Measurements from ENCODE around the gene ZC3H18.

The ZC3H18 gene

GRCh38 chr16:88645941-88646340 lies 75.7 kb downstream of the ZC3H18 start:
- DNase-seq (ENCODE audit: low read depth), result no peak
- TF ChIP-seq, protein P1, sequence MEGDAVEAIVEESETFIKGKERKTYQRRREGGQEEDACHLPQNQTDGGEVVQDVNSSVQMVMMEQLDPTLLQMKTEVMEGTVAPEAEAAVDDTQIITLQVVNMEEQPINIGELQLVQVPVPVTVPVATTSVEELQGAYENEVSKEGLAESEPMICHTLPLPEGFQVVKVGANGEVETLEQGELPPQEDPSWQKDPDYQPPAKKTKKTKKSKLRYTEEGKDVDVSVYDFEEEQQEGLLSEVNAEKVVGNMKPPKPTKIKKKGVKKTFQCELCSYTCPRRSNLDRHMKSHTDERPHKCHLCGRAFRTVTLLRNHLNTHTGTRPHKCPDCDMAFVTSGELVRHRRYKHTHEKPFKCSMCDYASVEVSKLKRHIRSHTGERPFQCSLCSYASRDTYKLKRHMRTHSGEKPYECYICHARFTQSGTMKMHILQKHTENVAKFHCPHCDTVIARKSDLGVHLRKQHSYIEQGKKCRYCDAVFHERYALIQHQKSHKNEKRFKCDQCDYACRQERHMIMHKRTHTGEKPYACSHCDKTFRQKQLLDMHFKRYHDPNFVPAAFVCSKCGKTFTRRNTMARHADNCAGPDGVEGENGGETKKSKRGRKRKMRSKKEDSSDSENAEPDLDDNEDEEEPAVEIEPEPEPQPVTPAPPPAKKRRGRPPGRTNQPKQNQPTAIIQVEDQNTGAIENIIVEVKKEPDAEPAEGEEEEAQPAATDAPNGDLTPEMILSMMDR (IDR thresholded peaks at IDR 0.05; ENCODE audit: insufficient read depth, low read depth, low read length, missing control alignments), result no peak

DNA sequence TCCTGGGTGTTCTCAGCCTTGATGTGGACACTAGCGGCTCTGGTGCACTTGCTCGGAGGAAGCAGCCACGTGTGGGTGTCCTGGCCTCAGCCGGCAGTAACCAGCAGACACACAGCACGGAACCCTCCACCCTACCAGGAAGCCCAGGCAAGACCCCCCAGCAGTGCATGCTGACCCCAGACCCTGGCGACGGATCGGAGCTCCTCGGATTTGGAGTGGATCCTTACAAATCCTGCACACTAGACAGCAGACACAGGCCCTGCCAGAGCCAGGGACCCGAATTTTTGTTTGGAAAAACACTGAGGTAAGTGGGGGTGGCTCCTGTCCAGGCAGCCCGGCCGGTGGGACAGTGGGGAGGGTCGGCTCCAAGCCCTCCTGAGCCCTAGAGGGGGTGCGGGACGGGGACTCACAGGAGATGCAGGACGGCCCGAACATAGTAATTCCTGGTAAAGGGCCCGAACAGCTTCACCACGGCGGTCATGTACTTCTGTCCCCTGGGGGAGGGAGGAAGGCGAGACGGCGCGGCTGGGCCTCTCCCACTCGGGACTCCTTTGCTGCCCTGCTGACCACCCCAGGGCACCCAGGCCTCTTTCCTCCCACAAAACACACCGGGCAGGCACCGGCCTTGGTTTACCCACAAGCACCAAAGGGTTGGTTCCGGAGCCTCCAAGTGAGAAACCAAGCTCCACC lies 76.3 kb downstream of the ZC3H18 start:
- TF ChIP-seq, protein P1 (IDR thresholded peaks at IDR 0.05; ENCODE audit: insufficient read depth, low read depth, low read length, missing control alignments), result no peak
- no peak for DNase-seq (ENCODE audit: low read depth)
- no peak overlapping the region for H3K4me3 ChIP-seq (ENCODE audit: low read length)

More at GRCh38 chr16:88645941-88646340, 75.7 kb downstream of the ZC3H18 start:
- H3K4me3 ChIP-seq (ENCODE audit: low read length), result no peak overlapping the region

GRCh38 chr16:88647178-88648070 lies 77.2 kb downstream of the ZC3H18 start:
- H3K4me3 ChIP-seq (ENCODE audit: low read length), result no peak overlapping the region
- TF ChIP-seq, protein P1 (IDR thresholded peaks at IDR 0.05; ENCODE audit: insufficient read depth, low read depth, low read length, missing control alignments), result no peak
- DNase-seq (ENCODE audit: low read depth), result no peak

DNA sequence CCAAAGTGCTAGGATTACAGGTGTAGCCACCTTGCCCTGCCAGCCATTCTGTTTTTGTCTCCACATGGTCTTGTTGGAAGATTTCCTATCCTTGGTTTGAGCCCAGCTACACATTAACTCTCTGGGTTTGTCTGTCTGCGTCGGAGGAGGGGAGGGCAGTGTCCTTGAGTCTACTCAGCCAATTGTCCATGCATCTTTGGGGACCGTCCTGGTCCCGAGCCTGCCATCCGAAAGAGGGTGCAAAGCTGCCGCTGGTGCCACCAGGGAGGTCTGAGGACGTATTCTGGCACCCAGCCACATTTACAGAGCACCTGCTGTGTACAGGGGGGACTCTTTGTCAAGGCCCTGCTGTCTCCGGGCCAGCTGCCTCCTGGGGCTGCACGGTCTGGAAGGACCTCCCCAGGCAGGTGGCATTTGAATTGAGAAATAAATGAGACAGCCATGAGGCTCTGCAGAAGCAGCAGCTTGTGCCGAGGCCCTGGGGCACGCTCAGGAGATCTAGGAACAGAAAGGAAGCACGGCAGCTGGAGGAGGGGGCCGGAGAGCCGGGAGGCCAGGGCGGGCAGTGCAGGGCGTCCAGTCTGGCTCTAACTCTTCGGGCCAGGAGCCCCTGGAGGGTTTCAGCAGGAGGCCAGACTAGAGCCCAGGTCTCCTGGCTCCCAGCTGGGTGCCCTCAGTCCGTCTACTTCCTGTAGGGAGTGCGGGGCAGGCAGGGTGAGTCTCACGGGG lies 79.2 kb downstream of the ZC3H18 start:
- TF ChIP-seq, protein P1 (IDR thresholded peaks at IDR 0.05; ENCODE audit: insufficient read depth, low read depth, low read length, missing control alignments), result no peak
- H3K4me3 ChIP-seq (ENCODE audit: low read length), result no peak overlapping the region
- DNase-seq (ENCODE audit: low read depth), result no peak

GRCh38 chr16:88649924-88650748 lies 79.9 kb downstream of the ZC3H18 start:
- peak overlapping the region; percentile 55 for H3K4me3 ChIP-seq (ENCODE audit: low read length)
- peak; percentile 23 for DNase-seq (ENCODE audit: low read depth)
- TF ChIP-seq, protein P1 (IDR thresholded peaks at IDR 0.05; ENCODE audit: insufficient read depth, low read depth, low read length, missing control alignments), result no peak

- H3K4me3 ChIP-seq (ENCODE audit: low read length), result peak within 1 kb of the TSS; percentile 55
- TF ChIP-seq, protein P1 (IDR thresholded peaks at IDR 0.05; ENCODE audit: insufficient read depth, low read depth, low read length, missing control alignments), result no peak
- peak; percentile 70 for DNase-seq (ENCODE audit: low read depth)
Observed at GRCh38 chr16:88650749-88651275, 80.6 kb downstream of the ZC3H18 start, which contains the start of gene CYBA. Gene CYBA, minus strand, starts transcription at chr16:88651053. Its CDS starts 40 bp downstream, at chr16:88651013.
